GM12878 (cell line): ENCODE measurements around the gene GTF2A1. TPM values are rescaled to one million over a fixed set of nuclear protein-coding genes. Genes with fewer than 3 reads are reported as not detected.

Experiments used
- BMI1 ChIP-seq: fragments of 450-650 bp; IDR thresholded peaks from 2 replicates; pipeline ENCODE4 v1.6.1; 2016; ENCODE audit warnings: mild to moderate bottlenecking, moderate library complexity, borderline replicate concordance
- BRCA1 ChIP-seq: IDR thresholded peaks from 2 replicates; pipeline ENCODE4 v1.6.1; 2011; ENCODE audit warnings: low read depth, low read length, improper control_type of control experiment
- CEBPB ChIP-seq, 2 experiments: fragments of 150-350 bp in 1 of 2; IDR thresholded peaks; 2 replicates each; pipeline ENCODE4 v1.6.1; 2012 to 2014; ENCODE audit warnings: low read depth in 2 of 2, low read length in 2 of 2, borderline replicate concordance in 1 of 2, inconsistent platforms in 1 of 2
- EP300 ChIP-seq, 2 experiments: fragments of 150-350 bp in 1 of 2; IDR thresholded peaks; 2 replicates each; pipeline ENCODE4 v1.6.1; 2011 to 2012; ENCODE audit warnings: low read depth in 2 of 2, low read length in 2 of 2, borderline replicate concordance in 1 of 2, improper control_type of control experiment in 1 of 2, inconsistent platforms in 1 of 2; ENCODE audit not compliant: control insufficient read depth in 1 of 2
- ETV6 ChIP-seq, 2 experiments: fragments of 450-650 bp in 1 of 2; IDR thresholded peaks in 1 of 2; conservative IDR thresholded peaks in 1 of 2; 2 replicates each; pipeline ENCODE4 v1.6.1; 2014; ENCODE audit warnings: antibody characterized with exemption in 1 of 2, borderline replicate concordance in 1 of 2, low read depth in 1 of 2, mild to moderate bottlenecking in 1 of 2, moderate library complexity in 1 of 2
- KAT2A ChIP-seq: conservative IDR thresholded peaks from 2 replicates; pipeline ENCODE4 v1.6.1; 2011; ENCODE audit warnings: low read depth, low read length; ENCODE audit not compliant: control insufficient read depth
- MEF2A ChIP-seq: IDR thresholded peaks from 2 replicates; pipeline ENCODE4 v1.6.1; 2011; ENCODE audit warnings: low read depth, mild to moderate bottlenecking, low read length, moderate library complexity; ENCODE audit not compliant: insufficient read depth
- MTA2 ChIP-seq: fragments of 450-650 bp; IDR thresholded peaks from 2 replicates; pipeline ENCODE4 v1.6.1; 2016; ENCODE audit warnings: low read depth, mild to moderate bottlenecking, moderate library complexity
- NFYA ChIP-seq: IDR thresholded peaks from 2 replicates; pipeline ENCODE4 v1.6.1; 2011; ENCODE audit warnings: low read depth, mild to moderate bottlenecking, low read length, improper control_type of control experiment, borderline replicate concordance
- PAX8 ChIP-seq: fragments of 450-650 bp; IDR thresholded peaks from 2 replicates; pipeline ENCODE4 v1.6.1; 2017; ENCODE audit warnings: mild to moderate bottlenecking, moderate library complexity
- POLR2AphosphoS2 ChIP-seq: IDR thresholded peaks from 2 replicates; pipeline ENCODE4 v1.6.1; 2011; ENCODE audit warnings: low read depth, mild to moderate bottlenecking, low read length, improper control_type of control experiment, moderate library complexity
- RAD21 ChIP-seq: IDR thresholded peaks from 2 replicates; pipeline ENCODE4 v1.6.1; 2011; ENCODE audit warnings: mild to moderate bottlenecking, low read depth, low read length, moderate library complexity; ENCODE audit not compliant: insufficient read depth
- RAD51 ChIP-seq: fragments of 450-650 bp; IDR thresholded peaks from 2 replicates; pipeline ENCODE4 v1.6.1; 2016; ENCODE audit warnings: moderate library complexity, mild to moderate bottlenecking, inconsistent platforms
- RBBP5 ChIP-seq: fragments of 200-600 bp; sonication (generic); conservative IDR thresholded peaks from 2 replicates; pipeline ENCODE4 v1.6.1; 2016
- STAT3 ChIP-seq: IDR thresholded peaks from 2 replicates; pipeline ENCODE4 v1.6.1; 2011; ENCODE audit warnings: low read depth, low read length, improper control_type of control experiment
- TAF1 ChIP-seq: IDR thresholded peaks from 2 replicates; pipeline ENCODE4 v1.6.1; 2011; ENCODE audit warnings: mild to moderate bottlenecking, low read depth, low read length, borderline replicate concordance
- polyA plus RNA-seq, 11 experiments: library from polyadenylated mRNA; depleted of rRNA in 4 of 11; unstranded in 6 of 11; stranded (reverse) in 5 of 11; fragments of >200 nt; fragmentation: Nextera tagmentation in 4 of 11; fragmentation: Illumina TruSeq in 1 of 11; extraction: Ambion mirVana in 4 of 11; extraction: Trizol in 1 of 11; gene quantifications; 1 replicate in 1 of 11; 2 replicates in 10 of 11; pipeline versions ENCODE4 v1.2.1 to v1.2.3, GENCODE V29; 2011 to 2016; ENCODE audit warnings: inconsistent platforms in 2 of 11, missing spikeins in 2 of 11, low read depth in 1 of 11
- total RNA-seq, 4 experiments: library from RNA; depleted of rRNA in 3 of 4; stranded (reverse); fragments of >200 nt in 3 of 4; fragmentation: Illumina TruSeq in 1 of 4; extraction: Trizol in 1 of 4; gene quantifications; 2 replicates each; pipeline versions ENCODE4 v1.2.1 to v1.2.3, GENCODE V29; 2013 to 2021
- TF ChIP-seq, protein P1 (sequence below): IDR thresholded peaks from 2 replicates; pipeline ENCODE4 v1.6.1; 2011; ENCODE audit warnings: mild to moderate bottlenecking, low read depth, low read length, moderate library complexity; ENCODE audit not compliant: insufficient replicate concordance
- TF ChIP-seq, protein P2 (sequence below): fragments of 450-650 bp; IDR thresholded peaks from 2 replicates; pipeline ENCODE4 v1.6.1; 2014; ENCODE audit warnings: mild to moderate bottlenecking
- TF ChIP-seq, protein P3 (sequence below): IDR thresholded peaks from 2 replicates; pipeline ENCODE4 v1.6.1; 2011; ENCODE audit warnings: low read depth, mild to moderate bottlenecking, low read length, moderate library complexity, borderline replicate concordance; ENCODE audit errors: extremely low read depth
- TF ChIP-seq, protein P4 (sequence below): IDR thresholded peaks from 2 replicates; pipeline ENCODE4 v1.6.1; 2011; ENCODE audit warnings: borderline replicate concordance, low read depth, mild to moderate bottlenecking, moderate library complexity, mixed read lengths, low read length; ENCODE audit not compliant: insufficient read depth; ENCODE audit errors: extremely low read length
- TF ChIP-seq, protein P5 (sequence below): fragments of 450-650 bp; IDR thresholded peaks from 2 replicates; pipeline ENCODE4 v1.6.1; 2016; ENCODE audit warnings: mild to moderate bottlenecking, moderate library complexity, borderline replicate concordance

GTF2A1 gene
- total and polyA plus RNA-seq, 10 of the 15 experiments (the other 5 are each of a cell fraction or from before 2014, with no cell fraction given): 2.5 to 28.7 (median 14.9) TPM

DNA sequence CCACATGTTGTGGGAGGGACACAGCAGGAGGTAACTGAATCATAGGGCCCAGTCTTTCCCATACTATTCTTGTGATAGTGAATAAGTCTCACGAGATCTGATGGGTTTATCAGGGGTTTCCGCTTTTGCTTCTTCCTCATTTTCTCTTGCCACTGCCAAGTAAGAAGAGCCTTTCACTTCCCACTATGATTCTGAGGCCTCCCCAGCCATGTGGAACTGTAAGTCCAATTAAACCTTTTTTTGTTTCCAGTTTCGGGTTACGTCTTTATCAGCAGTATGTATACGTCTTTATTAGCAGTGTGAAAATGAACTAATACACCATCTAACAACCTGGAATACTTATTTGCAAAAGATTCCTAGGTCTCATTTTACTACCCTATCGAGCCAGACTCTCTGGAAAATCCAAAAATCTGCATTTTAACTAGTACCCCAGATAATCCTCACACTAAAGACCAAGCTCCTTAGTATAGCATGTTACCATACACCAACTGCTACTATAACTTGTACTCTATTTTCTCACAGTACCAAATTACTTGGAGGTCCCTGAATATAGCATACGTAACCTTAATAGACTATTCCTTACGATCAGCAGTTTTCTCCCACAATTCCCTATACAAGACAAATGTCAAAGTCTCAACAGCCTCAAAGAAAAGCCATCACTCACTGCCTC, 11.5 kb downstream of the GTF2A1 start (continued):
- TF ChIP-seq, protein P1, sequence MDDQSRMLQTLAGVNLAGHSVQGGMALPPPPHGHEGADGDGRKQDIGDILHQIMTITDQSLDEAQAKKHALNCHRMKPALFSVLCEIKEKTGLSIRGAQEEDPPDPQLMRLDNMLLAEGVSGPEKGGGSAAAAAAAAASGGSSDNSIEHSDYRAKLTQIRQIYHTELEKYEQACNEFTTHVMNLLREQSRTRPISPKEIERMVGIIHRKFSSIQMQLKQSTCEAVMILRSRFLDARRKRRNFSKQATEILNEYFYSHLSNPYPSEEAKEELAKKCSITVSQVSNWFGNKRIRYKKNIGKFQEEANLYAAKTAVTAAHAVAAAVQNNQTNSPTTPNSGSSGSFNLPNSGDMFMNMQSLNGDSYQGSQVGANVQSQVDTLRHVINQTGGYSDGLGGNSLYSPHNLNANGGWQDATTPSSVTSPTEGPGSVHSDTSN: no peak
- TF ChIP-seq PAX8 (no peak), RAD21 (no peak), STAT3 (no peak), ETV6 (conservative IDR thresholded peaks at IDR 0.05 in 1 of 2, IDR thresholded peaks at IDR 0.05 in 1 of 2; ENCODE audit: borderline replicate concordance in 1 of 2, low read depth in 1 of 2) (peak in 1 of 2 experiments; percentile 45; a peak in 1 of 4 replicates), BMI1 (peak; percentile 22; the same call in 1 of the 2 replicates), TAF1 (no peak), RAD51 (no peak), EP300 (IDR thresholded peaks at IDR 0.05; ENCODE audit: borderline replicate concordance in 1 of 2, control insufficient read depth in 1 of 2, low read depth in 2 of 2, low read length in 2 of 2) (no peak), RBBP5 (no peak), BRCA1 (no peak), MTA2 (peak; percentile 96), KAT2A (no peak), POLR2AphosphoS2 (no peak), NFYA (no peak), MEF2A (0 out of 2 replicates have a peak, but pooled peaks have one; percentile 4), CEBPB (IDR thresholded peaks at IDR 0.05; ENCODE audit: borderline replicate concordance in 1 of 2, low read depth in 2 of 2, low read length in 2 of 2) (no peak)
- TF ChIP-seq, protein P2, sequence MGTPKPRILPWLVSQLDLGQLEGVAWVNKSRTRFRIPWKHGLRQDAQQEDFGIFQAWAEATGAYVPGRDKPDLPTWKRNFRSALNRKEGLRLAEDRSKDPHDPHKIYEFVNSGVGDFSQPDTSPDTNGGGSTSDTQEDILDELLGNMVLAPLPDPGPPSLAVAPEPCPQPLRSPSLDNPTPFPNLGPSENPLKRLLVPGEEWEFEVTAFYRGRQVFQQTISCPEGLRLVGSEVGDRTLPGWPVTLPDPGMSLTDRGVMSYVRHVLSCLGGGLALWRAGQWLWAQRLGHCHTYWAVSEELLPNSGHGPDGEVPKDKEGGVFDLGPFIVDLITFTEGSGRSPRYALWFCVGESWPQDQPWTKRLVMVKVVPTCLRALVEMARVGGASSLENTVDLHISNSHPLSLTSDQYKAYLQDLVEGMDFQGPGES: no peak
- TF ChIP-seq, protein P3, sequence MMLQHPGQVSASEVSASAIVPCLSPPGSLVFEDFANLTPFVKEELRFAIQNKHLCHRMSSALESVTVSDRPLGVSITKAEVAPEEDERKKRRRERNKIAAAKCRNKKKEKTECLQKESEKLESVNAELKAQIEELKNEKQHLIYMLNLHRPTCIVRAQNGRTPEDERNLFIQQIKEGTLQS: no peak
- TF ChIP-seq, protein P4, sequence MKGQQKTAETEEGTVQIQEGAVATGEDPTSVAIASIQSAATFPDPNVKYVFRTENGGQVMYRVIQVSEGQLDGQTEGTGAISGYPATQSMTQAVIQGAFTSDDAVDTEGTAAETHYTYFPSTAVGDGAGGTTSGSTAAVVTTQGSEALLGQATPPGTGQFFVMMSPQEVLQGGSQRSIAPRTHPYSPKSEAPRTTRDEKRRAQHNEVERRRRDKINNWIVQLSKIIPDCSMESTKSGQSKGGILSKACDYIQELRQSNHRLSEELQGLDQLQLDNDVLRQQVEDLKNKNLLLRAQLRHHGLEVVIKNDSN: no peak
- TF ChIP-seq, protein P5, sequence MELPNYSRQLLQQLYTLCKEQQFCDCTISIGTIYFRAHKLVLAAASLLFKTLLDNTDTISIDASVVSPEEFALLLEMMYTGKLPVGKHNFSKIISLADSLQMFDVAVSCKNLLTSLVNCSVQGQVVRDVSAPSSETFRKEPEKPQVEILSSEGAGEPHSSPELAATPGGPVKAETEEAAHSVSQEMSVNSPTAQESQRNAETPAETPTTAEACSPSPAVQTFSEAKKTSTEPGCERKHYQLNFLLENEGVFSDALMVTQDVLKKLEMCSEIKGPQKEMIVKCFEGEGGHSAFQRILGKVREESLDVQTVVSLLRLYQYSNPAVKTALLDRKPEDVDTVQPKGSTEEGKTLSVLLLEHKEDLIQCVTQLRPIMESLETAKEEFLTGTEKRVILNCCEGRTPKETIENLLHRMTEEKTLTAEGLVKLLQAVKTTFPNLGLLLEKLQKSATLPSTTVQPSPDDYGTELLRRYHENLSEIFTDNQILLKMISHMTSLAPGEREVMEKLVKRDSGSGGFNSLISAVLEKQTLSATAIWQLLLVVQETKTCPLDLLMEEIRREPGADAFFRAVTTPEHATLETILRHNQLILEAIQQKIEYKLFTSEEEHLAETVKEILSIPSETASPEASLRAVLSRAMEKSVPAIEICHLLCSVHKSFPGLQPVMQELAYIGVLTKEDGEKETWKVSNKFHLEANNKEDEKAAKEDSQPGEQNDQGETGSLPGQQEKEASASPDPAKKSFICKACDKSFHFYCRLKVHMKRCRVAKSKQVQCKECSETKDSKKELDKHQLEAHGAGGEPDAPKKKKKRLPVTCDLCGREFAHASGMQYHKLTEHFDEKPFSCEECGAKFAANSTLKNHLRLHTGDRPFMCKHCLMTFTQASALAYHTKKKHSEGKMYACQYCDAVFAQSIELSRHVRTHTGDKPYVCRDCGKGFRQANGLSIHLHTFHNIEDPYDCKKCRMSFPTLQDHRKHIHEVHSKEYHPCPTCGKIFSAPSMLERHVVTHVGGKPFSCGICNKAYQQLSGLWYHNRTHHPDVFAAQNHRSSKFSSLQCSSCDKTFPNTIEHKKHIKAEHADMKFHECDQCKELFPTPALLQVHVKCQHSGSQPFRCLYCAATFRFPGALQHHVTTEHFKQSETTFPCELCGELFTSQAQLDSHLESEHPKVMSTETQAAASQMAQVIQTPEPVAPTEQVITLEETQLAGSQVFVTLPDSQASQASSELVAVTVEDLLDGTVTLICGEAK: peak; percentile 67; the same call in 1 of the 2 replicates
